IMR-90 (cell line): ENCODE measurements around the gene HRH1. TPM values are rescaled to one million over a fixed set of nuclear protein-coding genes. Genes with fewer than 3 reads are reported as not detected.
A peak's percentile ranks its signal among the peaks of the same experiment; 100 is the strongest.

Experiments used
- ATAC-seq: fragments of 200-7000 bp; cut with Tn5 transposase; 2 replicates; pipeline ENCODE4 v1.9.1; 2020; ENCODE audit warnings: low read depth, mild to moderate bottlenecking, moderate library complexity
- BruUV-seq: library from RNA; stranded (reverse); fragments of 400-500 nt; replicated peaks from 2 replicates; lab custom pipeline; 2021; lab: Mats Ljungman, UMichigan
- CTCF ChIA-PET: fragments of 300-600 bp; formaldehyde crosslinking; extraction: SDS; loops from one replicate; lab custom pipeline; 2021; ENCODE audit warnings: antibody characterized with exemption; lab: Yijun Ruan, JAX
- POLR2A ChIA-PET: fragments of 300-600 bp; sonication (Branson Sonifier 250); formaldehyde crosslinking; loops from one replicate; lab custom pipeline; 2022; ENCODE audit warnings: antibody characterized with exemption; ENCODE audit not compliant: unreplicated experiment; lab: Charles Lee
- DNase-seq: peaks from one replicate; pipeline ENCODE4 v3.0.0; 2013
- H2AFZ ChIP-seq: replicated peaks from 2 replicates; pipeline ENCODE3; 2013; ENCODE audit warnings: low read length, mild to moderate bottlenecking; ENCODE audit not compliant: poor library complexity
- H2AK5ac ChIP-seq: 2 replicates; pipeline ENCODE4 v1.6.1; 2013; ENCODE audit warnings: low read depth, low read length, inconsistent platforms
- H2AK9ac ChIP-seq: replicated peaks from 2 replicates; pipeline ENCODE3; 2013; ENCODE audit warnings: mild to moderate bottlenecking, low read depth, low read length, moderate library complexity; ENCODE audit not compliant: poor library complexity
- H2BK120ac ChIP-seq: 2 replicates; pipeline ENCODE4 v1.6.1; 2013; ENCODE audit warnings: low read depth, low read length, inconsistent platforms
- H2BK15ac ChIP-seq: 3 replicates; pipeline ENCODE4 v1.6.1; 2013; ENCODE audit warnings: low read depth, low read length, inconsistent platforms
- H2BK20ac ChIP-seq: 2 replicates; pipeline ENCODE4 v1.6.1; 2013; ENCODE audit warnings: low read depth, mild to moderate bottlenecking, inconsistent platforms, low read length, moderate library complexity
- H2BK5ac ChIP-seq: 2 replicates; pipeline ENCODE4 v1.6.1; 2013; ENCODE audit warnings: mild to moderate bottlenecking, low read depth, low read length, inconsistent platforms; ENCODE audit not compliant: poor library complexity, severe bottlenecking
- H3K14ac ChIP-seq: replicated peaks from 2 replicates; pipeline ENCODE4 v1.6.1; 2013; ENCODE audit warnings: low read depth, low read length, inconsistent platforms
- H3K18ac ChIP-seq: 2 replicates; pipeline ENCODE4 v1.6.1; 2013; ENCODE audit warnings: low read depth, low read length, control low read depth
- H3K23ac ChIP-seq: 2 replicates; pipeline ENCODE4 v1.6.1; 2013; ENCODE audit warnings: low read depth, low read length, inconsistent platforms
- H3K27ac ChIP-seq: 2 replicates; pipeline ENCODE4 v1.5.1; 2013; ENCODE audit warnings: mild to moderate bottlenecking, control low read depth, low read length; ENCODE audit not compliant: insufficient read depth
- H3K27me3 ChIP-seq: 2 replicates; pipeline ENCODE4 v1.6.1; 2013; ENCODE audit warnings: low read length; ENCODE audit not compliant: control insufficient read depth, insufficient read depth
- H3K36me3 ChIP-seq: 2 replicates; pipeline ENCODE4 v1.6.1; 2013; ENCODE audit warnings: low read length, mixed read lengths; ENCODE audit not compliant: control insufficient read depth, insufficient read depth
- H3K4ac ChIP-seq: 2 replicates; pipeline ENCODE4 v1.6.1; 2013; ENCODE audit warnings: low read depth, low read length, inconsistent platforms
- H3K4me1 ChIP-seq: 2 replicates; pipeline ENCODE4 v1.6.1; 2013; ENCODE audit warnings: low read length, mixed read lengths; ENCODE audit not compliant: control insufficient read depth, insufficient read depth
- H3K4me2 ChIP-seq: 2 replicates; pipeline ENCODE4 v1.6.1; 2013; ENCODE audit warnings: low read depth, mild to moderate bottlenecking, control low read depth, low read length, moderate library complexity
- H3K4me3 ChIP-seq: 2 replicates; pipeline ENCODE4 v1.5.1; 2013; ENCODE audit warnings: low read depth, mild to moderate bottlenecking, control low read depth, low read length, moderate library complexity; ENCODE audit not compliant: insufficient read depth
- H3K56ac ChIP-seq: 2 replicates; pipeline ENCODE4 v1.6.1; 2013; ENCODE audit warnings: low read length, inconsistent platforms; ENCODE audit not compliant: insufficient read depth; ENCODE audit errors: extremely low read depth
- H3K79me1 ChIP-seq, 2 experiments: 2 replicates each; pipeline ENCODE4 v1.6.1; 2013; ENCODE audit warnings: low read length in 2 of 2, inconsistent platforms in 1 of 2, low read depth in 1 of 2
- H3K9ac ChIP-seq: 2 replicates; pipeline ENCODE4 v1.6.1; 2013; ENCODE audit warnings: low read depth, low read length, control low read depth
- H3K9me1 ChIP-seq: 2 replicates; pipeline ENCODE4 v1.6.1; 2013; ENCODE audit warnings: low read length, inconsistent platforms; ENCODE audit not compliant: insufficient read depth
- H3K9me3 ChIP-seq: 2 replicates; pipeline ENCODE4 v1.6.1; 2013; ENCODE audit warnings: low read length; ENCODE audit not compliant: control insufficient read depth, insufficient read depth
- H4K20me1 ChIP-seq: 2 replicates; pipeline ENCODE4 v1.6.1; 2013; ENCODE audit warnings: low read length, inconsistent platforms; ENCODE audit not compliant: insufficient read depth
- H4K5ac ChIP-seq: 2 replicates; pipeline ENCODE4 v1.6.1; 2013; ENCODE audit warnings: mild to moderate bottlenecking, low read depth, low read length, control low read depth
- H4K8ac ChIP-seq, 2 experiments: 2 replicates each; pipeline ENCODE4 v1.6.1; 2013; ENCODE audit warnings: low read depth in 2 of 2, low read length in 2 of 2, control low read depth in 1 of 2, inconsistent platforms in 1 of 2
- H4K91ac ChIP-seq: 2 replicates; pipeline ENCODE4 v1.6.1; 2013; ENCODE audit warnings: low read depth, low read length, inconsistent platforms; ENCODE audit not compliant: insufficient read depth
- BHLHE40 ChIP-seq: fragments of 150-350 bp; IDR thresholded peaks from 2 replicates; pipeline ENCODE4 v1.6.1; 2016; ENCODE audit warnings: mild to moderate bottlenecking, low read depth, low read length
- CHD1 ChIP-seq: IDR thresholded peaks from 2 replicates; pipeline ENCODE4 v1.6.1; 2012; ENCODE audit warnings: low read depth, low read length, improper control_type of control experiment
- MAFK ChIP-seq: IDR thresholded peaks from 2 replicates; pipeline ENCODE4 v1.6.1; 2012; ENCODE audit warnings: low read depth, low read length, improper control_type of control experiment
- WGBS, 2 experiments: methylation state at CpG; one replicate each; pipeline versions ENCODE4 v1.1.5 to v1.1.7; 2013; ENCODE audit warnings: missing lambda C conversion rate in 2 of 2; ENCODE audit not compliant: insufficient read length in 1 of 2; ENCODE audit errors: extremely low coverage in 2 of 2; 5-methylcytosine and 5-hydroxymethylcytosine counted together
- dilution Hi-C: fragments of 300-500 bp; cut with HindIII; formaldehyde crosslinking; loops from one replicate; pipeline ENCODE4 v1.14.3; 2018; ENCODE audit warnings: low sequenced_read_pairs; ENCODE audit not compliant: unreplicated experiment
- in situ Hi-C: fragments of 300-500 bp; cut with MboI; formaldehyde crosslinking; loops from 3 replicates; pipeline ENCODE4 v1.14.3; 2019; ENCODE audit warnings: low sequenced_read_pairs, inconsistent platforms, mixed read lengths
- intact Hi-C: fragments of 100-400 bp; cut with micrococcal nuclease; formaldehyde crosslinking; loops from 2 replicates; pipeline ENCODE4 v1.10.0; 2022
- polyA plus RNA-seq, 3 experiments: library from polyadenylated mRNA; depleted of rRNA; stranded (reverse); fragments of >200 nt; gene quantifications; 2 replicates each; pipeline ENCODE4 v1.2.3, GENCODE V29; 2012; ENCODE audit warnings: low replicate concordance in 1 of 3
- total RNA-seq: library from RNA; depleted of rRNA; stranded (reverse); fragments of >200 nt; gene quantifications from 2 replicates; pipeline ENCODE4 v1.2.3, GENCODE V29; 2012

Gene HRH1
- total and polyA plus RNA-seq, 2 of the 4 experiments (the other 2 are of a cell fraction), result 7.6 to 16.1 TPM

GRCh38 chr3:11306817-11307589 is 152.7 kb downstream of the HRH1 start:
- H3K79me1 ChIP-seq, result peaks cover 7 to 29% of the 10 kb centered on the region in 2 experiments; a peak in 3 of 4 replicates
- H2AFZ ChIP-seq, result peak overlapping the region; percentile 15
- no peaks in the 10 kb centered on the region for H3K9me3 ChIP-seq
- no peak overlapping the region for H3K18ac ChIP-seq
- ATAC-seq (no peak; the same call in 1 of the 2 replicates), DNase-seq (peak; percentile 49)
- no peak overlapping the region for H3K56ac ChIP-seq
- no peak overlapping the region for H3K27ac ChIP-seq
- peaks cover 33% of the 10 kb centered on the region for H3K36me3 ChIP-seq
- H3K23ac ChIP-seq, result no peak overlapping the region
- in situ Hi-C loops (no loop called here), intact Hi-C loops (no loop called here), dilution Hi-C loops (no loop called here)
- H4K5ac ChIP-seq, result no peak overlapping the region
- H3K4ac ChIP-seq, result 0 out of 2 replicates have a peak overlapping the region, but pooled peaks have one; percentile 30
- no peak overlapping the region for H2AK5ac ChIP-seq
- TF ChIP-seq MAFK (no peak), BHLHE40 (peak; percentile 45; the same call in 1 of the 2 replicates), CHD1 (no peak)
- no peak overlapping the region for H3K14ac ChIP-seq
- CTCF ChIA-PET, result no interaction called here
- no peak overlapping the region for H4K91ac ChIP-seq
- no peaks in the 10 kb centered on the region for H4K20me1 ChIP-seq
- no peaks in the 10 kb centered on the region for H3K27me3 ChIP-seq
- H3K9me1 ChIP-seq, result peaks cover 11% of the 10 kb centered on the region; the same call in 1 of the 2 replicates
- H3K4me3 ChIP-seq, result no peak overlapping the region
- POLR2A ChIA-PET, result no interaction called here
- no peak overlapping the region for H3K4me2 ChIP-seq
- H3K9ac ChIP-seq, result no peak overlapping the region
- no peak overlapping the region for H2BK120ac ChIP-seq
- H3K4me1 ChIP-seq, result peaks cover 3% of the 10 kb centered on the region; the same call in 1 of the 2 replicates
- no peak overlapping the region for H2BK5ac ChIP-seq
- BruUV-seq, result no TSS peak
- WGBS, 2 experiments, result 70% methylated on average over 2 of the region's 5 CpGs; no CpG with 5 or more reads in 1 of the 2 experiments
- H4K8ac ChIP-seq, result no peak overlapping the region
- no peak overlapping the region for H2BK20ac ChIP-seq
- no peak overlapping the region for H2BK15ac ChIP-seq
- H2AK9ac ChIP-seq, result no peak overlapping the region
